DOHH2 (cell line): ENCODE results near the gene CTNNBL1.

Source experiments
- H3F3A ChIP-seq: fragments of 200-600 bp; sonication (generic), shearing (Covaris generic); 2 replicates; pipeline ENCODE4 v1.6.0; 2016; ENCODE audit warnings: antibody characterized with exemption, mild to moderate bottlenecking; ENCODE audit not compliant: control insufficient read depth, insufficient read depth
- H3K27ac ChIP-seq: fragments of 200-600 bp; sonication (generic); 2 replicates; pipeline ENCODE4 v1.5.1; 2014; ENCODE audit warnings: low read depth, mild to moderate bottlenecking, low read length, moderate library complexity
- H3K27me3 ChIP-seq: fragments of 200-600 bp; sonication (generic); 2 replicates; pipeline ENCODE4 v1.6.1; 2014; ENCODE audit warnings: mild to moderate bottlenecking, low read length, mixed read lengths; ENCODE audit not compliant: control insufficient read depth
- H3K36me3 ChIP-seq: fragments of 200-600 bp; sonication (generic); 2 replicates; pipeline ENCODE4 v1.6.1; 2014; ENCODE audit warnings: mild to moderate bottlenecking, low read length, moderate library complexity, mixed read lengths; ENCODE audit not compliant: control insufficient read depth
- H3K4me1 ChIP-seq: fragments of 200-600 bp; sonication (generic); 2 replicates; pipeline ENCODE4 v1.6.1; 2014; ENCODE audit warnings: mild to moderate bottlenecking, low read length, mixed read lengths; ENCODE audit not compliant: control insufficient read depth
- H3K4me2 ChIP-seq: fragments of 200-600 bp; sonication (generic); 2 replicates; pipeline ENCODE4 v1.6.0; 2014; ENCODE audit warnings: mild to moderate bottlenecking, low read length, moderate library complexity
- H3K4me3 ChIP-seq: fragments of 200-600 bp; sonication (generic); 2 replicates; pipeline ENCODE4 v1.5.1; 2014; ENCODE audit warnings: mild to moderate bottlenecking, low read length, mixed read lengths
- H3K79me2 ChIP-seq: fragments of 200-600 bp; sonication (generic); 2 replicates; pipeline ENCODE4 v1.6.1; 2014; ENCODE audit warnings: mild to moderate bottlenecking, low read length, mixed read lengths; ENCODE audit not compliant: control insufficient read depth
- H3K9me2 ChIP-seq: fragments of 200-600 bp; sonication (generic); replicated peaks from 2 replicates; pipeline ENCODE4 v1.6.1; 2014; ENCODE audit warnings: mild to moderate bottlenecking, low read length, mixed read lengths; ENCODE audit not compliant: control insufficient read depth
- H3K9me3 ChIP-seq: fragments of 200-600 bp; sonication (generic); 2 replicates; pipeline ENCODE4 v1.6.1; 2014; ENCODE audit warnings: antibody characterized with exemption, low read length, mixed read lengths; ENCODE audit not compliant: control insufficient read depth, insufficient read depth
- H4K20me1 ChIP-seq: fragments of 200-600 bp; sonication (generic); 2 replicates; pipeline ENCODE4 v1.6.0; 2014; ENCODE audit warnings: low read depth, mild to moderate bottlenecking, antibody characterized with exemption, low read length, moderate library complexity; ENCODE audit not compliant: control insufficient read depth, insufficient read depth
- EZH2phosphoT487 ChIP-seq: fragments of 200-600 bp; sonication (generic); IDR thresholded peaks from 2 replicates; pipeline ENCODE4 v1.6.1; 2017; ENCODE audit warnings: borderline replicate concordance, mild to moderate bottlenecking, antibody characterized with exemption, low read length, moderate library complexity, mixed read lengths
- TF ChIP-seq, protein P1 (sequence below): fragments of 200-600 bp; sonication (generic); IDR thresholded peaks from one replicate; pipeline ENCODE4 v1.5.1; 2014; ENCODE audit warnings: antibody characterized with exemption, mild to moderate bottlenecking, low read depth, low read length; ENCODE audit not compliant: poor library complexity, severe bottlenecking

Gene CTNNBL1

DNA sequence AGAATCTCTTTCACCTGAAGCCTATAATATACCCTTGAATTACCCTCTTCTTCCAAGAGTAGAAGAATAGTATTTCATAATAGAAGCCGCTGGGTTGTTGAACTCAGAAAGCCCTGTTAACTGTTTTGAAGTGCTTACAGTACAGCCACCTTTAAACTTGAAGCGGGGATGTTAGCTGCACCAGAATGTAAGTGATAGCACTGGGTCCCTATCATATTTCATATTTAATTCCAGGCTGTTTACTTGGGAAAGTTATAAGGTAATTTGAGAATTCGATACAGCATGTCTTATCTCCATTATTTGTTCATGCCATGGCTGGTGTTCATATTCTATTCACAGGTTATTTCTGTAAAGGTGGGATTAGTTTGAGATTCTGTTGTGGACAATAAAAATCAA, 145.6 kb downstream of the CTNNBL1 start:
- Histone ChIP-seq H3F3A (no peaks in the 10 kb centered on the region), H3K9me3 (no peaks in the 10 kb centered on the region), H3K4me1 (no peaks in the 10 kb centered on the region), H4K20me1 (no peaks in the 10 kb centered on the region), H3K36me3 (peaks cover 13% of the 10 kb centered on the region), H3K4me3 (no peak overlapping the region), H3K27ac (no peak overlapping the region), H3K9me2 (no peaks in the 10 kb centered on the region), H3K27me3 (no peaks in the 10 kb centered on the region), H3K4me2 (no peak overlapping the region), H3K79me2 (no peaks in the 10 kb centered on the region)
- TF ChIP-seq, protein P1, sequence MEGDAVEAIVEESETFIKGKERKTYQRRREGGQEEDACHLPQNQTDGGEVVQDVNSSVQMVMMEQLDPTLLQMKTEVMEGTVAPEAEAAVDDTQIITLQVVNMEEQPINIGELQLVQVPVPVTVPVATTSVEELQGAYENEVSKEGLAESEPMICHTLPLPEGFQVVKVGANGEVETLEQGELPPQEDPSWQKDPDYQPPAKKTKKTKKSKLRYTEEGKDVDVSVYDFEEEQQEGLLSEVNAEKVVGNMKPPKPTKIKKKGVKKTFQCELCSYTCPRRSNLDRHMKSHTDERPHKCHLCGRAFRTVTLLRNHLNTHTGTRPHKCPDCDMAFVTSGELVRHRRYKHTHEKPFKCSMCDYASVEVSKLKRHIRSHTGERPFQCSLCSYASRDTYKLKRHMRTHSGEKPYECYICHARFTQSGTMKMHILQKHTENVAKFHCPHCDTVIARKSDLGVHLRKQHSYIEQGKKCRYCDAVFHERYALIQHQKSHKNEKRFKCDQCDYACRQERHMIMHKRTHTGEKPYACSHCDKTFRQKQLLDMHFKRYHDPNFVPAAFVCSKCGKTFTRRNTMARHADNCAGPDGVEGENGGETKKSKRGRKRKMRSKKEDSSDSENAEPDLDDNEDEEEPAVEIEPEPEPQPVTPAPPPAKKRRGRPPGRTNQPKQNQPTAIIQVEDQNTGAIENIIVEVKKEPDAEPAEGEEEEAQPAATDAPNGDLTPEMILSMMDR = no peak
- TF ChIP-seq EZH2phosphoT487 = no peak

DNA sequence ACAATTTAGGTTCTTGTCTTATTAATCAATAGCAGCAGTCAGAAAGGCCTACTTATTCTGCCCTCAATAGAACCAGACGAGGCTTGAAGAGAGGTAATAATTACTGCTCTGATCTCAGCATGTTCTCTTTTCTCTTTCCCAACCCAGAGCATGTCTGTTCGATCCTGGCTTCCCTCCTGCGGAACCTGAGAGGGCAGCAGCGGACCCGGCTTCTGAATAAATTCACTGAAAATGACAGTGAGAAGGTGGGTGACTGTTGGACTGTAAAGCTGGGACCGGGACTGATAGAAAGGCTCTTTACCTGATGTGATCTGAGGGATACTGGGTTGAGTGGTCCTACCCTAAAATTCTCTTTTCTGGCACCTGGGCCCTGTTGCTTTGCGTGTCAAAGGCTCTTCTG, 146.1 kb downstream of the CTNNBL1 start:
- no peak overlapping the region for H3K4me2 ChIP-seq
- no peak overlapping the region for H3K4me3 ChIP-seq
- H3K27ac ChIP-seq = no peak overlapping the region
- H3K9me3 ChIP-seq = no peaks in the 10 kb centered on the region
- no peaks in the 10 kb centered on the region for H3K4me1 ChIP-seq
- no peaks in the 10 kb centered on the region for H3F3A ChIP-seq
- no peak for TF ChIP-seq EZH2phosphoT487
- TF ChIP-seq, protein P1 = no peak
- no peaks in the 10 kb centered on the region for H3K27me3 ChIP-seq
- no peaks in the 10 kb centered on the region for H3K79me2 ChIP-seq
- H4K20me1 ChIP-seq = no peaks in the 10 kb centered on the region
- H3K9me2 ChIP-seq = no peaks in the 10 kb centered on the region
- H3K36me3 ChIP-seq = peaks cover 13% of the 10 kb centered on the region

DNA sequence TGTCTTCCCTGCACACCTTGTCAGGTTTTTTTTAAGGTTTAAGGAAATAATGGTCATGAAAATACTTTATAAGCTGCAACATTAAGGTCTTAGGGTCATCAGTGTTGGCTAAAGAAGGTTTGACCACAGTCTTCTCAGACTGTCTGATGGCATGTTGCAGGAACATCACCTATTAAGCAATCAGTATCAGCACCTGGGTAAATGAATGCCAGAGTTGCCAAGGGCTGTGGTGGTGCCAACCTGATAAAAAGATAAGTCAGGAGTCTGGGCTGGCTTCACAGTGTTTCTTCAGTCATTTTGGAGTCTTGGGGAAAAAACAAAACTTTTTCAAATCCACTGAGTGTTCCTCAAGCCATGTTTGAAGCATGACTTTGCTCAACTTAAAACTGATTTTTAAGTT, 147.6 kb downstream of the CTNNBL1 start:
- no peaks in the 10 kb centered on the region for H3K4me1 ChIP-seq
- H3K27me3 ChIP-seq = no peaks in the 10 kb centered on the region
- peaks cover 13% of the 10 kb centered on the region for H3K36me3 ChIP-seq
- no peaks in the 10 kb centered on the region for H4K20me1 ChIP-seq
- H3K79me2 ChIP-seq = no peaks in the 10 kb centered on the region
- no peak overlapping the region for H3K4me3 ChIP-seq
- H3K9me3 ChIP-seq = no peaks in the 10 kb centered on the region
- no peaks in the 10 kb centered on the region for H3F3A ChIP-seq
- H3K27ac ChIP-seq = no peak overlapping the region
- H3K9me2 ChIP-seq = no peaks in the 10 kb centered on the region
- no peak overlapping the region for H3K4me2 ChIP-seq
- TF ChIP-seq, protein P1 = no peak
- TF ChIP-seq EZH2phosphoT487 = no peak

DNA sequence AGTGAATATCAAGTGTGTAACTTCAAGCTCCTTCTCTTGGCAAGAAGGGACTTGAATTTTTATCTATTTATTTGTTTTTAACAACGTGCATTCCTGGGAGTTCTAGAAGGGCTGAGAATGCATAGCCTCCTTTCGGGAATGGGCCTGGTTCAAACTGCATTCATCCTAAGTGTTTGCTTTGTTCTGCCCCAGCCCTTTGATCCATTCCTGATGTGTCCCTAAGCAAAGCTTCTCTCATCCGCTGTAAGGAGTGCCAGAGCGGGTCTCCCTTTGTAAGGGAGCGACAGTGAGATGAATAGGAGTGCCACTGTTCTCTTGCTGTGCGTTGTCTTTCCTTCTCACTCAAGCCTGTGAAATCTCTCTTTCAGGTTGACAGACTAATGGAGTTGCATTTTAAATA, 148.1 kb downstream of the CTNNBL1 start:
- Histone ChIP-seq H3K9me2 (no peaks in the 10 kb centered on the region), H3K27ac (no peak overlapping the region)
- TF ChIP-seq, protein P1 = no peak
- no peak for TF ChIP-seq EZH2phosphoT487

More for the DNA sequence above, 148.1 kb downstream of the CTNNBL1 start:
- Histone ChIP-seq H4K20me1 (no peaks in the 10 kb centered on the region), H3F3A (no peaks in the 10 kb centered on the region), H3K79me2 (no peaks in the 10 kb centered on the region), H3K4me1 (no peaks in the 10 kb centered on the region), H3K4me2 (no peak overlapping the region), H3K36me3 (peaks cover 13% of the 10 kb centered on the region), H3K9me3 (no peaks in the 10 kb centered on the region), H3K27me3 (no peaks in the 10 kb centered on the region), H3K4me3 (no peak overlapping the region)
